GM18873 (cell line): ENCODE data around the gene LRP2BP.
"Not testable (repeated sequence)": the region's sequence is repeated elsewhere in the genome, so short reads cannot be mapped to it uniquely, and the experiment has no call there.

ENCODE experiments used
- ATAC-seq: cut with Tn5 transposase; IDR thresholded peaks from one replicate; pipeline ENCODE4 v1.9.1; 2021; ENCODE audit warnings: mild to moderate bottlenecking, moderate library complexity, moderate number of reproducible peaks; ENCODE audit not compliant: unreplicated experiment, low FRiP score

Gene LRP2BP

GRCh38 chr4:185329879-185330510 lies 65.7 kb downstream of the LRP2BP start:
- ATAC-seq, result not testable (repeated sequence)

DNA sequence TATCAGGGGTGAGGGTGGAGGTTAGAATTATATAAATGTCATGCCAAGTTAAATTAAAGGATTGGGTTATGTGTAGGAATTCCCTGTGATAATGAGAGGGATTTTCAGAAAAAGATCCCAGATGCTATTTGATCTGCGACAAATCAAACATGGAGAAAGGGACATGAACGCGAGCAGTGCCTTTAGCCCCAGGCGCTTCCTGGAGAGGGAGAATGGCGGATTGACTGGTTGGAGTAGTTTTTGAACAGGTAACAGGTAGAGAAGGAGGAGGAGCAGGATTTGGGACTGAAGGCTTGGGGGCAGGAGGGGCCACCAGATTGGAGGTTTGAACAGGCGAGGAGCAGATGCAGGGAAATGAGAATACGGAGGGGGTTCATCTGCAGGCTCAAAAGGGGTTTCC lies 67.1 kb downstream of the LRP2BP start:
- ATAC-seq, result no peak

DNA sequence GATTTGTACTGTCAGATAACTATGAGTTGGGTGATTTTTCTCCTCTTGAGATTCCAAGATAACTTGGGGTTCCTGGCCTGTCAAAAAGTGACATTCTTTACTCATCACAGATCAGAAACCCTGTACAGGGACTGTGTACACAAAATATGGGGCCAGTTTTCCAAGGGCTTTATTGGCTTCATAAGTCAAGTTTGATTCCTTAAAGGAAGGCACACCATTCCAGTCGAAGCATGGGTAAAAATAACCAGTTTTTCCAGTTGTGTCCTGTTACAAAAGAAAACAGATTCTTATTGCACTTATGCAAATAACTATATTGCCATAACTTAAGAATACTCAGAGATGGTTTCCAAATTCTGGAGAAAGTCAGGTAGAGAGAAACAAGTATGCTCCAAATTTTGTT lies 70.0 kb downstream of the LRP2BP start:
- not testable (repeated sequence) for ATAC-seq

GRCh38 chr4:185324361-185324760 lies 71.4 kb downstream of the LRP2BP start:
- ATAC-seq, result not testable (repeated sequence)

GRCh38 chr4:185323606-185324005 lies 72.1 kb downstream of the LRP2BP start:
- ATAC-seq, result no peak

GRCh38 chr4:185322803-185323202 lies 72.9 kb downstream of the LRP2BP start:
- ATAC-seq, result no peak

DNA sequence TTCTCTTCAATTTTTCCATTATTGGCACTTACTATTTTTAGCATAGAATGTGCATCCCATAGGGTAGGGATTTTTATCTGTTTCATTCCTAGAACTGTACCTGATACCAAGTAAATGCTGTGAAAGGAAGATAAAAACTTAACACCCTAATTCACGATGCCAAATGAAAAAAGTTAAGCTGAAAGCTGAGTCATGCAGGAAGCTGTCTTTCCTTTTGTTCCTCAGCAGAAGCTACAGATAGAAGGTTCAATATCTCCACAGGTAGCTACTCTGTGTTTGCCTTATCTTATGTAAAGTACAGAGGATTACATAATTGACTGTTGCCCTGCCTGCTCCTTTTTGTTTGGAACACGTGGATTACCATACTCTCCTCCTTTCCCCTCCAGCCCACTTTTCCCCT lies 77.0 kb downstream of the LRP2BP start:
- ATAC-seq, result no peak

- ATAC-seq, result no peak
Observed at GRCh38 chr4:185317880-185318279, 77.8 kb downstream of the LRP2BP start.

GRCh38 chr4:185317462-185317861 lies 78.3 kb downstream of the LRP2BP start:
- not testable (repeated sequence) for ATAC-seq
